Esophagus squamous epithelium (tissue), 4 donors: ENCODE measurements around the gene TMEM161B.

Source experiments
- POLR2A ChIP-seq, 4 donors: fragments of 450-650 bp; IDR thresholded peaks; one replicate each; pipeline ENCODE4 v1.6.1; 2017; ENCODE audit warnings: antibody characterized with exemption in 4 of 4, mild to moderate bottlenecking in 4 of 4, moderate library complexity in 3 of 4
- TF ChIP-seq, protein P1 (sequence below), 6 experiments: fragments of 450-650 bp in 4 of 6; fragments of 200-600 bp in 2 of 6; sonication (generic) in 2 of 6; IDR thresholded peaks; one replicate each; pipeline ENCODE4 v1.5.1; 2016 to 2019; ENCODE audit warnings: antibody characterized with exemption in 6 of 6, mild to moderate bottlenecking in 4 of 6, moderate library complexity in 4 of 6

DNA sequence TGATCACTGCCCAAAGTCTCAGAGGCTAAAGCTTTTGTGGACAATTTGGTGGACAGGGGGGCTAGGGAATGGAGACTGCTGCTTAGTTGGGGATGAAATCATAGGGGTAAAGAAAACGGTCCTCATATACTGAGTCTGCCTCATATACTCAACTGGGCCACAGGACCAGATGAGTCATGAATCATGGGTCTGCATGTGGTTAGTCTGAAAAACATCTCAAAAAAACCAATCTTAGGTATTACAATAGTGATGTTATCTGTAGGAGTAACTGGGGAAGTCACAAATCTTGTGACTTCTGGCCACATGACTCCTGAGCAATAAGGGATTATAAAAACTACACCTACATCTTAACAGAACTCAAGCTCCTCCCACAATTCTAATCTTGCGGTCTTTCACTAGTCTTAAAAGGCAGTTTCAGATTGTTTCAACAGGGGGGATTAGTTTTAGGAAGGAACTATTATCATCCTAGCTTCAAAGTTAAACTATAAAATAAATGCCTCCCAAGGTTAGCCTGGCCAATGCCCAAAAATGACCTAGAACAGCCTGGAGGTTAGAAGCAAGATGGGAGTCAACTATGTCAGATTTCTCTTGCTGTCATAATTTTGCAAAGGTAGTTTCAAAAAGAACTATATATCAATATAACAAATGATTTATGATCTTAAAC is 17.5 kb downstream of the TMEM161B start:
- TF ChIP-seq, protein P1, sequence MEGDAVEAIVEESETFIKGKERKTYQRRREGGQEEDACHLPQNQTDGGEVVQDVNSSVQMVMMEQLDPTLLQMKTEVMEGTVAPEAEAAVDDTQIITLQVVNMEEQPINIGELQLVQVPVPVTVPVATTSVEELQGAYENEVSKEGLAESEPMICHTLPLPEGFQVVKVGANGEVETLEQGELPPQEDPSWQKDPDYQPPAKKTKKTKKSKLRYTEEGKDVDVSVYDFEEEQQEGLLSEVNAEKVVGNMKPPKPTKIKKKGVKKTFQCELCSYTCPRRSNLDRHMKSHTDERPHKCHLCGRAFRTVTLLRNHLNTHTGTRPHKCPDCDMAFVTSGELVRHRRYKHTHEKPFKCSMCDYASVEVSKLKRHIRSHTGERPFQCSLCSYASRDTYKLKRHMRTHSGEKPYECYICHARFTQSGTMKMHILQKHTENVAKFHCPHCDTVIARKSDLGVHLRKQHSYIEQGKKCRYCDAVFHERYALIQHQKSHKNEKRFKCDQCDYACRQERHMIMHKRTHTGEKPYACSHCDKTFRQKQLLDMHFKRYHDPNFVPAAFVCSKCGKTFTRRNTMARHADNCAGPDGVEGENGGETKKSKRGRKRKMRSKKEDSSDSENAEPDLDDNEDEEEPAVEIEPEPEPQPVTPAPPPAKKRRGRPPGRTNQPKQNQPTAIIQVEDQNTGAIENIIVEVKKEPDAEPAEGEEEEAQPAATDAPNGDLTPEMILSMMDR (IDR thresholded peaks at IDR 0.05): no peak
- no peak for TF ChIP-seq POLR2A (IDR thresholded peaks at IDR 0.05)
